Panc1 (cell line): Measurements from ENCODE around the gene ECT2L.

Experiments used
- CTCF ChIP-seq: fragments of 450-650 bp; IDR thresholded peaks from 2 replicates; pipeline ENCODE4 v1.5.1; 2017; ENCODE audit warnings: mild to moderate bottlenecking
- POLR2AphosphoS5 ChIP-seq: IDR thresholded peaks from 2 replicates; pipeline ENCODE4 v1.6.1; 2012; ENCODE audit warnings: mild to moderate bottlenecking, low read depth, low read length, moderate library complexity
- TF ChIP-seq, protein P1 (sequence below), 2 experiments: IDR thresholded peaks; 2 replicates each; pipeline ENCODE4 v1.6.1; 2011 to 2012; ENCODE audit warnings: low read depth in 2 of 2, control low read depth in 1 of 2, low read length in 1 of 2, mild to moderate bottlenecking in 1 of 2, moderate library complexity in 1 of 2; ENCODE audit not compliant: insufficient read depth in 1 of 2

DNA sequence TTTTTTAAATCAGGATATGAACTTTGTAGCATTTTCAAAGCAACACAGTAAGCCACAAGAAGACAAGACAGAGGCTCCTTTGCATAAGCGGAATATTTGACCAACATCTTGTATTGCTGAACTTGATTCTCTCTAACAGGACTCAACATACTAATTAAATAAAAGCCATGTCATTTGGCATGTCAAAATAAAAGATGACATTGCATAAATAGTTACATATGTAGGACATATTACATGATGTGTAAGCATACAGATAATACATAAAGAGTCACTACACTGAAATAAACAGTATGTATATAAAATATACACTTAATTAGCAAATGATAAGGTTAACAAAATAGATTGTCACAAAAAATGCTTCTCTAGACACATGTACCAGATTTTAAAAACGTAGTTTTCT lies 129.9 kb downstream of the ECT2L start:
- TF ChIP-seq CTCF (no peak), POLR2AphosphoS5 (no peak)
- TF ChIP-seq, protein P1, sequence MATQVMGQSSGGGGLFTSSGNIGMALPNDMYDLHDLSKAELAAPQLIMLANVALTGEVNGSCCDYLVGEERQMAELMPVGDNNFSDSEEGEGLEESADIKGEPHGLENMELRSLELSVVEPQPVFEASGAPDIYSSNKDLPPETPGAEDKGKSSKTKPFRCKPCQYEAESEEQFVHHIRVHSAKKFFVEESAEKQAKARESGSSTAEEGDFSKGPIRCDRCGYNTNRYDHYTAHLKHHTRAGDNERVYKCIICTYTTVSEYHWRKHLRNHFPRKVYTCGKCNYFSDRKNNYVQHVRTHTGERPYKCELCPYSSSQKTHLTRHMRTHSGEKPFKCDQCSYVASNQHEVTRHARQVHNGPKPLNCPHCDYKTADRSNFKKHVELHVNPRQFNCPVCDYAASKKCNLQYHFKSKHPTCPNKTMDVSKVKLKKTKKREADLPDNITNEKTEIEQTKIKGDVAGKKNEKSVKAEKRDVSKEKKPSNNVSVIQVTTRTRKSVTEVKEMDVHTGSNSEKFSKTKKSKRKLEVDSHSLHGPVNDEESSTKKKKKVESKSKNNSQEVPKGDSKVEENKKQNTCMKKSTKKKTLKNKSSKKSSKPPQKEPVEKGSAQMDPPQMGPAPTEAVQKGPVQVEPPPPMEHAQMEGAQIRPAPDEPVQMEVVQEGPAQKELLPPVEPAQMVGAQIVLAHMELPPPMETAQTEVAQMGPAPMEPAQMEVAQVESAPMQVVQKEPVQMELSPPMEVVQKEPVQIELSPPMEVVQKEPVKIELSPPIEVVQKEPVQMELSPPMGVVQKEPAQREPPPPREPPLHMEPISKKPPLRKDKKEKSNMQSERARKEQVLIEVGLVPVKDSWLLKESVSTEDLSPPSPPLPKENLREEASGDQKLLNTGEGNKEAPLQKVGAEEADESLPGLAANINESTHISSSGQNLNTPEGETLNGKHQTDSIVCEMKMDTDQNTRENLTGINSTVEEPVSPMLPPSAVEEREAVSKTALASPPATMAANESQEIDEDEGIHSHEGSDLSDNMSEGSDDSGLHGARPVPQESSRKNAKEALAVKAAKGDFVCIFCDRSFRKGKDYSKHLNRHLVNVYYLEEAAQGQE (IDR thresholded peaks at IDR 0.05; ENCODE audit: insufficient read depth in 1 of 2, low read depth in 2 of 2, low read length in 1 of 2): no peak
